ENCODE measurements around the gene OBSCN.

OBSCN gene, protein sequence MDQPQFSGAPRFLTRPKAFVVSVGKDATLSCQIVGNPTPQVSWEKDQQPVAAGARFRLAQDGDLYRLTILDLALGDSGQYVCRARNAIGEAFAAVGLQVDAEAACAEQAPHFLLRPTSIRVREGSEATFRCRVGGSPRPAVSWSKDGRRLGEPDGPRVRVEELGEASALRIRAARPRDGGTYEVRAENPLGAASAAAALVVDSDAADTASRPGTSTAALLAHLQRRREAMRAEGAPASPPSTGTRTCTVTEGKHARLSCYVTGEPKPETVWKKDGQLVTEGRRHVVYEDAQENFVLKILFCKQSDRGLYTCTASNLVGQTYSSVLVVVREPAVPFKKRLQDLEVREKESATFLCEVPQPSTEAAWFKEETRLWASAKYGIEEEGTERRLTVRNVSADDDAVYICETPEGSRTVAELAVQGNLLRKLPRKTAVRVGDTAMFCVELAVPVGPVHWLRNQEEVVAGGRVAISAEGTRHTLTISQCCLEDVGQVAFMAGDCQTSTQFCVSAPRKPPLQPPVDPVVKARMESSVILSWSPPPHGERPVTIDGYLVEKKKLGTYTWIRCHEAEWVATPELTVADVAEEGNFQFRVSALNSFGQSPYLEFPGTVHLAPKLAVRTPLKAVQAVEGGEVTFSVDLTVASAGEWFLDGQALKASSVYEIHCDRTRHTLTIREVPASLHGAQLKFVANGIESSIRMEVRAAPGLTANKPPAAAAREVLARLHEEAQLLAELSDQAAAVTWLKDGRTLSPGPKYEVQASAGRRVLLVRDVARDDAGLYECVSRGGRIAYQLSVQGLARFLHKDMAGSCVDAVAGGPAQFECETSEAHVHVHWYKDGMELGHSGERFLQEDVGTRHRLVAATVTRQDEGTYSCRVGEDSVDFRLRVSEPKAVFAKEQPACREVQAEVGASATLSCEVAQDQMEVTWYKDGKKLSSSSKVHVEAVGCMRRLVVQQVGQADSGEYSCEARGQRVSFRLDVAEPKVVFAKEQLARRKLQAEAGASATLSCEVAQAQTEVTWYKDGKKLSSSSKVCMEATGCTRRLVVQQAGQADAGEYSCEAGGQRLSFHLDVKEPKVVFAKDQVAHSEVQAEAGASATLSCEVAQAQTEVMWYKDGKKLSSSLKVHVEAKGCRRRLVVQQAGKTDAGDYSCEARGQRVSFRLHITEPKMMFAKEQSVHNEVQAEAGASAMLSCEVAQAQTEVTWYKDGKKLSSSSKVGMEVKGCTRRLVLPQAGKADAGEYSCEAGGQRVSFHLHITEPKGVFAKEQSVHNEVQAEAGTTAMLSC (N-terminal part only)
- 0.29 to 13.6 (median 3.2) reads per million in 18 experiments for total RNA-seq

DNA sequence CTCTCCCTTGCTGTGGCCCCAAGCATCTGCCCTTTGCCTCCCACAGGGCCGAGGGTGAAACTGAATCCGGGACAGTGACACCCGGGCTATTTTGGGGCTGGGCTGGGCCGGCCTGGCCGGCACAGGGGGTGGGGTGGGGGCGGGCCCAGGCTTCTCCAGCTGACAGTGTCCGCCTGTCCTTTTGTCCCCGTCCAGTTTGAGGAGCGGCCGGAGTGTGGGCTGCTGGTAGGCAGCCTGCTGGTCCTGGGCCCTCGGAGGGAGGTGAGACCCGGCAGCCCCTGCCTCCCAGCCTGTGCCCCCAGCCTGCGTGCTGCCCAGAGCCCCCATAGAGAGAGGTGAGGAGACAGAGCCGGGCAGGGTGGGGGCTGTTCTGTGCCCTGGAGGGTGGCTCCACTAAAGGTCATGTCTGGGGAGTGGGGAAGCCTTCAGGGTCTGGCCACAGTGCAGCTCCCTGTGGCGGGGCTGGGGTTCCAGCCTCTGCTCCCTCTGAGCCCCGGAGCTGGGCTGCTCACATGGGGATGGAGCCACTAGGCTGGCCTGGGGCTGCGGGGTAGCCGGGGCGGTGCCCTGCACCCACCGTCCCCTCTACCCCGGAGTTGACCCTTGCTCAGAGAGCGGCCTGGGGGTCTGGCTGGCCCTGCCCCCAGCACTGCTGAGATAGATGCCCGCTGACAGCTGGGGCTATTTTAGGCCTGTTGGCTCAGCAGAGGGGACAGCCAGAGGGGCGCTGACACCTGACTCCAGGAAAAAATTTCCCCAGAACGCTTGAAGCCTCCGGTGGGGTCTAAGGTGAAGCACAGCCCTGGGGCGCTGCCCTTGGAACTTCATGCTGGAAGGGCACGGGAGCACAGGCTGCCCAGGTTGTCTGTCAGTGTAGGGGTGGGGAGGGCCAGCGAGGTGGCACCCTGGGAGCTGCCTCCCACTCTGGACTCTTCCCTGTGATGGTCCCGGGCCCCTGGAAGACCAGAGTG, at the start of gene OBSCN:
Gene OBSCN, plus strand, starts transcription at position 194 of the 971 bp plus-strand sequence. CDS start 3,740 bp downstream, outside the sequence.
- no peak for DNase-seq

DNA sequence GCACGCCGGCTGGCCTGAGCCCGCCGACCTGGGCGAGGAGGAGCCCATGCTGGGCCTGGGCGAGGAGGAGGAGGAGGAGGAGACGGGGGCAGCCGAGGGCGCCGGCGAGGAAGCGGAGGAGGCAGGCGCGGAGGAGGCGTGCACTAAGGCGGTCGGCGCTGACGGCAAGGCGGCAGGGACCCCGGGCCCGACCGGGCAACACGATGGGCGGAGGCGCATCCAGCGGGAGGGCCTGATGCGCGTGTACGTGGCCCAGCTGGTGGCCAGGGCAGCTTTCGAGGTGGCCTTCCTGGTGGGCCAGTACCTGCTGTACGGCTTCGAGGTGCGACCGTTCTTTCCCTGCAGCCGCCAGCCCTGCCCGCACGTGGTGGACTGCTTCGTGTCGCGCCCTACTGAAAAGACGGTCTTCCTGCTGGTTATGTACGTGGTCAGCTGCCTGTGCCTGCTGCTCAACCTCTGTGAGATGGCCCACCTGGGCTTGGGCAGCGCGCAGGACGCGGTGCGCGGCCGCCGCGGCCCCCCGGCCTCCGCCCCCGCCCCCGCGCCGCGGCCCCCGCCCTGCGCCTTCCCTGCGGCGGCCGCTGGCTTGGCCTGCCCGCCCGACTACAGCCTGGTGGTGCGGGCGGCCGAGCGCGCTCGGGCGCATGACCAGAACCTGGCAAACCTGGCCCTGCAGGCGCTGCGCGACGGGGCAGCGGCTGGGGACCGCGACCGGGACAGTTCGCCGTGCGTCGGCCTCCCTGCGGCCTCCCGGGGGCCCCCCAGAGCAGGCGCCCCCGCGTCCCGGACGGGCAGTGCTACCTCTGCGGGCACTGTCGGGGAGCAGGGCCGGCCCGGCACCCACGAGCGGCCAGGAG, 49.5 kb upstream of the OBSCN start:
- no peak for DNase-seq

DNA sequence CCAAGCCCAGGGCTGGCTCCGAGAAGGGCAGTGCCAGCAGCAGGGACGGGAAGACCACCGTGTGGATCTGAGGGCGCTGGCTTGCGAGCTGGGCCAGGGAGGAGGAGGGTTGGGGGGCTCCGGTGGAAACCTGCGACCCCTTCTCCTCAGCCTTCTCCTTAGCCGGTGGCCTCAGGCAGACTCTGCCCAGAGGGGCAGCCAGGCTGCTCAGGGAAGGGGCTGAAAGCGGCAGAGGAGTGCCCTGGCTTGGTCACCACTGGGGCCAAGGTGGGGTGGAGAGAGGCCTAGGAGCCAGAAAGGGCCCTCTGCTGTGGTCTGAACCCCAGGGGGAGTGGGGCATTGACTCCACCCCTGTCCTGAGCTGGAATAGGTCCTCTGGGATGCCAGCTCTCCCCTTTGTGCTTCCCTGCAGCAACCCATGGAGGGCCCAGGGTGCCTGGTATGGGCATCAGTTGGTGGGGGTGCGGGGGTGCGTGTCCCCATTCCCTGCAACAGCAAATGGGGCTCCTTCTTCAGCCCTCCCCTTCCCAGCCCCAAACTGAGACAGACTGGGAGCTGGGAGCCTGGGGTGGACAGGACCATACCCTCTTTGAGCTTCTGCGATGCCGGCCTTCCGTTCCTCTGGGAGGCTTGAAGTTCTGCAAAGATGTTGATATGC, 48.7 kb upstream of the OBSCN start:
- DNase-seq: no peak

DNA sequence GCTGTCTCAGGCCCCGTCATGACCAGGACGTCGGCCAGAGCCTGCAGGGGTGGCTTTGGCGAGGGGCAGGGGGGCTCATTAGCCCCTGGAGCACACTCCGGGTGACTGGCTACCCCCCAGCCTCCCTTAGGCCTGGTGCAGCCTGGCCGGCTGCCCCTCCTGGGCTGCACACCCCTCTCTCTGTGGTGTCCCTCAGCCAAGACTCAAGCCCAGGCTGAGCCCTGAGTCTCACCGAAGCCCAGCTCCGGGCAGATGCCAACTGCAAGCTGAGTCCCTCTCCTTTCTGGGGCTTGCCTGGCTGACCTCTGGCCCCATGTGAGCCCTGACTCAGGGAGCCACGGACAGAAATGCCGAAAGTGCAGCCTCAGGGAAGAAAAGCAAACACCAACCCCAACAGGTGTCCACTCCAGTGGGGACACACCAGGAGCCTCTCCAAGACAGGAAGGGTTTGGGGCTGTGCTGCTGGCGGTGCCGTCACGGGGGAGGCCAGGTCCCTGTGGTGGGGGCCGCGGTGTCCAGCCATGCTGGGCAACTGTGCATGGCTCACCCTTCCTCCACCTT, 47.6 kb upstream of the OBSCN start:
- no peak for DNase-seq

DNA sequence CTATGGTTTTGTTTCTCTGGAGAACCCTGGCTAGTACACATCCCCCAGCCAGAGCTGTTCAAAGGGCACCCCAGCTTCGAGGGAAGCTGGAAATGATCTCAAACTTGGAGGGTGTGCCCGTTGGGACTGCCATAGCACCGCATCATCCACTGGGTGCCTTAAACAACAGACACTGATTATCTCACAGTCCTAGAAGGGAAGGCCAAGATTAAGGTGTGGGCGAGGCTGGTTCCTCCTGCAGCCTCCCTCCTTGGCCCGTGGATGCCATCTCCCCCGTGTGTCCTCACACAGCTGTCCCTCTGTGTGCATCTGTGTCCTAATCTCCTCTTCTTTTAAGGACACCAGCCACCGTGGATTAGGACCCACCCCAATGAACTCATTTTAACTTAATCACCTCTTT, 46.5 kb upstream of the OBSCN start:
- DNase-seq: peak; percentile 32 to 59

DNA sequence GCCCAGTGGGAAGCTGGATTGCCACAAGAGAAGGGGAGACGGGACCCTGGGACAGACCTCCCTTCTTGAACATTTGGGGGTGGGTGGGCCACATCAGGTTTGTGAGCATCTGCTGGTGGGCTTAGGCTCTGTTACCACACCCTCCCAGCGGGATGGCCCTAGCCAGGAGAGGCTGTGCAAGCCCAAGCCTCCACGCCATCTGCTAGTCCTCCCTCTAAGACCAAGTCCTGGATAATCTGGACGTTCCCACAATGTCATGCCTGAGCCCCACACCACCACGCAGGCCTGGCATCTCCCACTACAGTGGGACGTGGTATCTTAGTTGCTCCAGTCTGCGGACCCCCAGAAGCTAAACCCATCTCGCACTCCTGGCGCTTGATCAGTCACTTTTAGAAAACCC, 46.0 kb upstream of the OBSCN start:
- DNase-seq: no peak

DNA sequence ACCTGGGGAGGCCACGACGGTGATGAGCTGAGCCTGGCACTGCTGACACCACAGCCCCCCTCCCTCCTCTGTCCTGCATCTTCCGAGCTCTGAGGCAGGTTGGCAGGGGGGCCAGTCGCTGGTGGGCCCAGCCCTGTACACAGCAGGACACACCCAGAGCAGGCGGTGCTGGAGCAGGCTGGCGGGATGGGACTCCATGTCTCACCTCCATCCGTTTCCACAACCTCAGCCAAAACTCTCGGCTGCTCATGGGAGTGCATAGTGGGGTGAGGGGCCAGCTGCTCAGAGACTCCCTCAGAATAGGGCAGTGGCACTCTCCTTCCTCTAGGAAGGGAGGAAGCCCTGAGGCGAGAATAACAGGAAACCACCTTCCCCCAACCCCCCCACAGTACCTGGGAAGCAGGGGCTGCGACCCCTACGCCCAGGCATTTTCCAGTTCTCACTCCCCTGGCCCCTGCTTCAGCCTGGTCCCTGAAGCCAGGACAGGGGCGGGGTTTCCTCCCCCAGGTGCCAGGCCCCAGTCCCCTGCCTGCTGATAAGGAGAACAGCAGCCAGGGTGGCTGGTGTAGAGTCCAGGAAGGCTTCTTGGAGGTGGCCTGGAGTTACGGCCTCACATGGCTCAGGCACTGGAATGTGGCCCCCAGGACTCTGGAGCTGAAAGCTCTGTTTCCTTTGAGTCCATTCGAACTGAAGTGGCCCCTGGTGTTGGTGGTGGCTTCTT, 45.4 kb upstream of the OBSCN start:
- no peak for DNase-seq

DNA sequence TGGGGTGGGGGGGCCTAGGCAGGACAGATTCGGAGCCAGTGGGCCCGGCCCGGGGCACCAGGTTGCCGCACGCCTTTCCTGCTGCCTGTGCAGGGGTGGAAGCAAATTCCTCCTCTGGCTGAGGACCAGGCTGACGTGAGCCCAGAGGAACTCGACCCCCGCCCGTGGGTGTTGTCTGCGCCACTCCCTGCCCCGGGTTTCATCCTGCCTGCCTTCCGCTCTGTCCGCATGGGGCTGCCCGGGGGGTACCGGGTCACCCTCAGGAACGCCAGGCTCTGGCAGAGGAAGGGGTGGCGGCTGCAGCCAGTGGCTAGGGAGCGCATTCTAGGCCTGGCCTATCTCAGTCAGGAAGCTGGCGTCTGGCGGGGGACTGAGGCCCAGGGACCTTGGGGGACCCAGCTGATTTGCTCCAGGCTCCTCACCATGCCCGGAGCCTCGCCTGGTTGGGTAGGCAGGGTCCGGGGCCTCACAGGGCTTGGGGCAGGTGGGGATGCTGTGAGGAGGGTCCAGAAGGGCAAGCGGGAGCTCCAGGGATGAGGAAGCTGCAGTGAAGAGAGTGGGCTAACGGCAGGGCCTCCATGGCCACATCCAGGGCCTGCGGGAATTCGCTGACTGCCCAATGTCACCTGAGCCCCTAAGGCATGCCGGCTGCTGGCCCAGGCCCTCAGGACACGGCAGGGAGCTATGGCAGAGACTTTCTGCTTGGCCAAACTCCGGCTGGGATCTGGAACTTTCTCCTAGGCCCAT, 44.7 kb upstream of the OBSCN start:
- DNase-seq: peak; percentile 19 to 57

DNA sequence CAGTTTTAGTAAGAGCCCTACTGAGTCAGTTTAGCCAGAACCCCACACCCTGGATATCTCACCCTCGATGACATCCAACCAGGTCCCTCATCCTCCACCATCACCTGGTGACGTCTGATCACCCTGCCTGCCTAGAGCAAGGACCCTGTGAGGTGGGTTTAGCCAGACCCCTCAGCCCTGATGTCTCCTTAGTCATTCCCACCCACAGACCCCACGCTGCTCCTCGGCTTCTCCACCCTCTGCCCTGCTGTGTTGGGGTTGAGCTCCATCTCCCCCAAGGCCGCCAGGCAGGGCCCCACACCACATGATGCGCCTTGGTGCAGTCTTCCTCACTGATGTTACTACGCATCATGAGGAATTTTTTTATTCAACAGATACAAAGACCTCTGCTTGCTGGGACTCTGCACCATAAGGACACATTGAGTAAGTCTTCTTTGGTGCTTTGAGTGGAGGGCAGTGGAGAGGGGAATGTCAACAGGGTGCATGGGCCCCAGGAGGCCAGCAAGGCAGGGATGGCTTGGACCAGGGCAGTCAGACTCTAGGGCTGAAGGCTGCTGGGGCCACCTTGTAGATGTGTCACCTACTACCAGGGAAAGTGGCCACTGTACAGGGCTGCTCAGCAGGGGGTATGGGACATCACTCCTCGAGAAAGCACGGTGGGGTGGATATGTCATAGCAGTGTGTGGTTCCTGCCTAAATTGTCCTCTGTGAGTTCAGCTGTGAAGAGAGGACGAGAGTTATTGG, 43.9 kb upstream of the OBSCN start:
- DNase-seq: no peak

DNA sequence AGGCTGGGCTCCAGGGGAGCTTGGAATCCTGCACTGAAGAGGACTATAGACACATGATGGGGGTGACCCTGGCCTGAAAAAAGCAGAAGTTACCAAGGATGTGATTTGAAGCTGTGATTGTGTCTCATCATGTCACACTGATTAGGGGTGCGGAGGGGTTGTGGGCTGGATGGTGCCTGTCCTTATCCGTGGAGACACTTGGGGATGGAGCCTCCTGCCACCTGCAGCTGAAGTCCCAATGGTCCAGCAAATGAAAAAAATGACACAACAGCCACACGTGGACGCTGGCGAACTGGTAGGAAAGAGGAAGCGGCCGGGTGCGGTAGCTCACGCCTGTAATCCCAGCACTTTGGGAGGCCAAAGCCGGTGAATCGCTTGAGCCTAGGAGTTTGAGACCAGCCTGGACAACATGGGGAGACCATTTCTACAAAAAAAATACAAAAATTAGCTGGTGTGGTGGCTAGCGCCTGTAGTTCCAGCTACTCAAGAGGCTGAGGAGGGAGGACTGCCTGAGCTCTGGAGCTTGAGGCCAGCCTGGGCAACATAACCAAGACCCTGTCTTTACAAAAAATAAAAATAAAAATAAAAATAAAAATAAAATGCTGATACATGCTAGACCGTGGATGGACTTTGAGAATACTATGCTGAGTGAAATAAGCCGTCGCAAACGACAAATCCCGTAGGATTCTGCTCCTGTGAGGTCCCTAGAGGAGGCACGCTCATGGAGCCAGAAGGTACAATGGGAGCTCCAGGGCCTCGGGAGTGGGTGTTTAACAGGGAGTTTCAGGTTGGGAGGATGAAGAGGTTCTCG, 43.1 kb upstream of the OBSCN start:
- peak; percentile 61 to 74 for DNase-seq

DNA sequence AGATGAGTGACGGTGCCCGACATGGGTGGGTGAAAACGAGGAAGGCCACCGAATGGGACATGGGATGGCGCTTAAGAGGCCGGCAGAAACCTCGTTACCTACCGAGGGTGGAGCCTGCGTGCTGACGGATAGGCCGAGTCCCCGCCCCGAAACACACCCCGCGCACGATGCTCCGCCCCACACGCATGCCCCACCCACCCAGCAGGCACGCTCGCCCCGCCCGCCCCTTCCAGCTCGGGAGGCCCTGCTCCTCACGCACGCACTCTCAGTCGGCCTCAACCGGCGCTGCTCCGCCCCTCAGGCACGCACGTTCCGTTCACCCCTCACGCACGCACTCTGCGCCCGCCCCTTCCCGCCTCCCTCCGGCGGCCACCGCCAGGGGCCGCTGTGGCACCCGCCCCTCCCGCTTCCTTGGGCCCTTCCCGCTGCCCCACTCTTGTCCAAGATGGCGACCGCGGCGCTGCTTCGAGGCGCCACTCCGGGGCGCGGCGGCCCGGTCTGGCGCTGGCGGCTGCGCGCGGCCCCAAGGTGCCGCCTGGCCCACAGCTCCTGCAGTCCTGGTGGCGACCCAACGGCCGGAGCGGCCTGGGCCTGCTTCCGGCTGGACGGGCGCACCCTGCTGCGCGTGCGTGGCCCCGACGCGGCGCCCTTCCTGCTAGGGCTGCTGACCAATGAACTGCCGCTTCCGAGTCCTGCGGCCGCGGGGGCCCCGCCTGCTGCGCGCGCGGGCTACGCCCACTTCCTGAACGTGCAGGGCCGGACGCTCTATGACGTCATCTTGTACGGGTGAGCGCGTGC, 42.3 kb upstream of the OBSCN start, which contains the start of gene IBA57:
Gene IBA57, plus strand, starts transcription at position 433 of the 798 bp plus-strand sequence. Its CDS starts 13 bp downstream, at position 446.
- DNase-seq: peak; percentile 98 to 99

DNA sequence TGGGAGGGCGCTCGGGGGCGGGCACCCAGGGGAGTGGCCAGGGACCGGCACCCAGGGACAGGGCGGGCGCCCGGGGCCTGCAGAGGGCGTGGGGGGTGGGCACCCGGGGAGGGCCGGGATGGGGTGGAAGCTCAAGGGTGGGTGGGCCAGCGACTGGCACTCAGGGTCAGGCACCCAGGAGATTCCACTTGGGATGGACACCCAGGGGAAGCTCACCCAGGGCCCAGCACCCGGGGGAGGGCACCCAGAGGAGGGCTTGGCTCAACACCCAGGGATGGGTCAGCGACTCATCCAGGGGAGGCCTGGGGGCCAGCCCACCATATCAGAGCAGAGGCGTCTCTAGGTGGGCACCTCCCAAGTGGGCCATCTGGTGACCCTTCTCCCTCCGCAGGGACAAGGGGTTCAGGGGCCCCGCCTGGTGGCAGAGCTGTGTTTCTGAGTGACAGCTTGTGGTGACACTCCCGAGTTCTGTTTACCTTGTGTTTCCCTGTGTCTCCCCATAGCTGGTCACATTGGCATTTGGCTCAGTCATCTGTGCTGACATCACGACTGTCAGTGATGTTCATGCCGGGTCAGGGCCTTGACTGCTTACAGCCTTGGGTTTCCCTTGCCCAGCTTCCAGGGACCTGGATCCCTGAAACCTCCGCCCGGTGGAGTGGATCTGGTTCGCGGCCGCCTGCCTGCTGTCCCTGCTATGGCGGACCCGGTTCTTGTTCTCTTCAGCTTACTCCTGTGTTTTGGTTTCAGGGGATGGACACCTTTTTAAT, 41.5 kb upstream of the OBSCN start:
- DNase-seq: peak; percentile 64 to 77

DNA sequence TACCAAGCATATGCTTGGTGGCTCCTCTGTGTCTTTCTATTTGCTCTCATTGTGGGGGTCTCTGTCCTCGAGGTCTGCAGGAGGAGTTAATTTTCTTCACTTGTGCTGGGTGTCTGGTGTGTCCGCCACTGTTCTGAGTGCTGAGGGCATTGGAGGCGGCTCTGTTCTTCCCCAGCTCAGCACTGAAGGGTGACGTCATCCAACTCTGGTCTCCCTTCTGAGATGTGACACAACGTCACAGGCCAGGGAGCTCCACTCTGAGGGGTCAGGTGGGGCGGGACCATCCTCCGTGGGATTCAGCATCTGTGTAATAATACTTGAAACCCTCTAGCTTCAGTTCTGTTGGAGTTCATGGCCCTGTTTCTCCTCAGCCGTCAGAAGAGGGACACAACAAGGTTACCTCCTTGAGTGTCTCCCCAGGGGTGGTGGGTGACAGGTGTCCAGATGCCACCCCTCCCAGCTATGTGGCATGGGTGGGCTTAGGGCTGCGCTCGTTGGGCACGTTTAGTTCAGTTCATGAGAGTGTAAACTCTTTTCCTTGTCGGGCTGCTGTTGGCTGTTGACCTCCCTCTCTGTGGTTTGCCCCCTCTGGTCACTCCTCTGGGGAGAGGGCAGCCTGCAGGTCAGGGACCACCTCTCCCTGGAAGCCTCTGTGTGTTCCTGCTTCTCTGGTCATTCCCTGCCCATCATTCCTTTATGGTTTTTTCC, 39.1 kb upstream of the OBSCN start:
- no peak for DNase-seq

DNA sequence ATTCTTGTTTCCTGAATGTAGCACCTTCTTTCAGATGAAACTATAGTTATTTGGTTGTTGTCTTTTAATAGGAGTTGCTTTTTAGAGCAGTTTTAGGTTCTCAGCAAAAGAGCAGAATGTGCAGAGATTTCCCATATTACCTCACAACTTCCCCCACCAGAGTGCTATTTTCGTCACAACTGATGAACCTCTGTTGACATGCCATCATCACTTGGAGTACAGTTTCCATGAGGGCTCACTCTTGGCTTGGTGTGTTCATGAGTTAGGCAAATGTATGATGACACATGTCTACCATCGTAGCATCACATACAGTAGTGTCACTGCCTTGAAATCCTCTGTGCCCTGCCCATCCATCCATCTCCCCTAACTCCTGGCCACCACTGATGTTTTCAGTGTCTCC, 38.5 kb upstream of the OBSCN start:
- DNase-seq: no peak
